ENCODE measurements around the gene KIF18B.

The KIF18B gene

DNA sequence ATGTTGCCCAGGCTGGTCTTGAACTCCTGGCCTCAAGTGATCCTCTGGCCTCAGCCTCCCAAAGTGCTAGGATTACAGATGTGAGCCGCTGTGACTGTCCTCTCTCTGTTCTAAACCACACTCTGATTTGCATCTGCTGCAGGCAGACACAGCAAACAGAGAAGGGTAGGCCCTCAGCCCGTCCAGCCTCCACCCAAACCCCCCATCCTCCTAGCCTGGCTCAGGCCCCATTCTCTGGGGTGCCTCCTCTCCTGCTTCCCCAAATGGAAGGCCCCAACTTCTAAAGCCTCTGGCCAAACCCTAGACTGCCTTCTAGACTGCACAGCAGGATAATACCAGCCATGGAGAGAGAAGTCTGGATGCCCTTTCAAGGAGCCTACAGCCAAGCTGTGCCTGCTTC lies 28.2 kb downstream of the KIF18B start:
- DNase-seq (ENCODE audit: low read depth) = no peak

DNA sequence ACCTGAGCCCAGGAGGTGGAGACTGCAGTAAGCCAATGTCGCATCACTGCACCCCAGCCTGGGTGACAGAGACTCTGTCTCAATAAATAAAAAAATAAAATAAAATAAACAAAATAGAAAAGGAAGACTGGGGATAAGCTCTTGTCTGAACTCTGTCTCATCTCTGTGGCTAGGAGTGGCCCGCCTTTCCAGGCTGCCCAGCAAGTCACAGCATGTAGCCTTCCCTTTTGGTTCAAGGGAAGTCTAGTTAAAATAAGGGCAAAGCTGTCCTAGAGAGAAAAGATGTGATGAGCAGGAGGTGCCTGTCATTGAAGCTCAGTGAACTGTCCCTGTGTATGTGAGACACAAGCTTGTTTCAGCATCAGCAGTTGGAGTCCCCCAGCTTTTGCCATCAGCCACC lies 29.6 kb downstream of the KIF18B start:
- no peak for DNase-seq (ENCODE audit: low read depth)

DNA sequence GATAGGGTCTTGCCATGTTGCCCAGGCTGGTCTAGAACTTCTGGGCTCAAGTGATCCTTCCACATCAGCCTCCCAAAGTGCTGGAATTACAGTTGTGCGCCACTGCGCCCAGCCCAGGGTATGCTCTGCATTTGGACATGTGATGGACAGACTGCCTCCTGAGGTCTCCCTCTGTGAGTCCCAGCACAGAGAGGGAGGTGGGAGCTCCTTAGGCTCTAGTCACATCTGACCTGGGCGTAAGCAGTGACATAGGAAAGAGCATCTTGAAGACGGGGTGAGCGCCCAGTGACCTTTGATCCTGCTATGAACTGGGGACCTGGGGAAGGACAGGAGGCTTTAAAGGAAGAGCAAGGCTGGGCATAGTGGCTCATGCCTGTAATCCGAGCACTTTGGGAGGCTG lies 30.1 kb downstream of the KIF18B start:
- no peak for DNase-seq (ENCODE audit: low read depth)

DNA sequence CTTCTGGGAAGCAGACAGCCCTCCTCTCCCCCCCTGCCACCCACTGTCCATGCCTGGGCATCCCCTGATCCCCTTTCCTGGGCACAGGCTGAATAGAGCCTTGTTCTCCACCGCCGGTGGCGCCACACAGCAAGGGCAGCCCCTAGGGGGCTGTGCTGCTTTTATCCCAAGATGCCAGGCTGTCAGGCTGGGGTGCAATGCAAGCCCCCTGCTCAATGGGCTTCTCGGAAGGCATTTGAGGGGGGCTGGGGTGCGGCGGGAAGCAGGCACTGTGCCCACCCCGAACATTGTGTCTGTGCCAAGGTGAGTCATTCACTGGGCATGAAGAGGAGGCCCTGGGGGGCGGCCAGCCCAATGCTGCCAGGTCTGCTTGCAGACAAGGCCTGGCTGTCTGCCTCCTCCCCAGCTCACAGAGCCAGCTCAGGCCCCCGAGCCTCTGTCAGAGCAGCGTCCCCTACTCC lies 30.8 kb downstream of the KIF18B start:
- DNase-seq (ENCODE audit: low read depth) = no peak

DNA sequence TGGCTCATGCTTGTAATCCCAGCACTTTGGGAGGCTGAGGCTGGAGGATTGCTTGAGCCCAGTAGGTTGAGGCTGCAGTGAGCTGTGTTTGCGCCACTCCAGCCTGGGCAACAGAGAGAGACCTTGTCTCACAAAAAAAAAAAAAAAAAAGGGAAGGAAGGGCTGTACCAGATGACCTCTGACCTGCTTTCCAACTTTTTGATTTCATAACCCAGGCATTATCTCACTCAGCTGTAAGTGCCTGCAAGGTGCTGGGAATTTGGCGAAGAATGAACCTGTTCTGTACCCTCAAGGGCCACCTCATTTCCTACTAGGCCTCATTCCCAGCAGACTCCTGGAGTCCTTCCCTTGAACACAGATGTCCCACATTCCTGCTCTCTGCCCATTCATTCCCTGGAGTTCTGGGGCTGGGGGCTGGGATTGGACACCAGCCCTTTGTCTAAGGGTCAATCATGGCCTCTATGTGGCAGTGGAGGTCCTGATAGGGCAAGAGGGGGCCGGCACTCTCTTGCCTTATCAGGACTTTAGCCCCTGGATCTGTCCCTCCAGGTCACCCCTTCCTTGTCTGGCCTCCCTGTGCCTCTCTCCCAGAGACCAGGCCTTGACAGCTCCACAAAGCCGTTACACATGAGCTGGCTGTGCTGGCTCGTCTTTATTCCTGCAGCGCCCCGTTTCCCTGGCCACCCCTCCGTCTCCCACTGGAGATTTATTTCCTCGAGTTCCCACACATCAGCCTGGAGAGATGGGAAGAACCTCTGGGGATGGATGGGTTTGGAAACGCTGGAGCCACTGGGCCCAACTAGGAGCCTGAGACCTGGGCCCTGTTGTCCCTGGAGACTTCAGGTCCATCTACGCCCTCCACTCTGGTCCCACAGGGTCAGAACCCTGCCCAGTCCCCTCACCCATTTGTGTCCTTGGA lies 31.5 kb downstream of the KIF18B start:
- no peak for DNase-seq (ENCODE audit: low read depth)

DNA sequence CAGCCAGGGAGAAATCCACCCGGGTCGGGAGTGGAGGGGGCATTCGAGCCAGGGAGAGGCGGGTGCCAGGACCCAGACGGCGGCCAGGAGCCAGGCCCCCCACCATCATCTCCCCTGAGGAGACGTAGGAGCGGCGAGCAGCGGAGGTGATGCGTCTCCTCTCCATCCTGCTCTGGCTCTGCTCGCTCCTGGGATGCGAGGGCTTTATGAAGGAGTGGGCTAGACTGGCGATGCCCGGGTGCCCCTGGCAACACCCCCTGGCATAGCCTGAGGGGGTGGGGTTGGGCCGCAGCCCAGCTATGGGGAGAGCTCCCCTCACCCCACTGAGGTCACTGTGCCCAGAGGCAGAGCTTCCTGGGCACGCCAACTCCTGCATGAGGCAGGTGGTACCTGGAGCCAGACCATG lies 32.2 kb downstream of the KIF18B start, which contains the start of gene GFAP:
Gene GFAP, minus strand, starts transcription at position 180 of the 406 bp plus-strand sequence. Its CDS starts 14 bp downstream, at position 166.
- DNase-seq (ENCODE audit: low read depth) = no peak

DNA sequence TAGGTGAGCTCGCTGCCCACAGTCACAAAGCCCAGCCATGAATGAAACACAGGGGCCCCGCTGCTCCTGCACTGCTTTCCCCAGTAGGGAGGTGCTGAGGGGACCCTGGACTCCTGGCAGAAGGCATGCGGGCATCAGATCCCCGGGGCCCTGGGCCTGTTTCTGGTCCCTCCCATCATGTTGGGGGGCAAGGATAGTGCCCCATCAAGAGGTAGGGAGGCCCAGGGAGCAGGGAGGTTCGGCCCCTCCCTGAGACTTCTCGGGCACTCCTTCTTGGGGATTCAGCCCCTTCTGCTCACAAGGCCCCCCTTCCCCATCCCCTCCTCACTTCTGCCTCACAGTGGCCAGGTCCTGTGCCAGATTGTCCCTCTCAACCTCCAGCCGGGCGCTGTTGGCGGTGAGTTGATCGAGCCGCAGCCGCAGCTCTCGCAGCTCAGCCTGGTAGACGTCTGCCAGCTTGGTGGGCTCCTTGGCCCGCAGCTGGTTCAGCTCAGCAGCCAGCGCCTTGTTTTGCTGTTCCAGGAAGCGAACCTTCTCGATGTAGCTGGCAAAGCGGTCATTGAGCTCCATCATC lies 32.8 kb downstream of the KIF18B start:
- no peak for DNase-seq (ENCODE audit: low read depth)

DNA sequence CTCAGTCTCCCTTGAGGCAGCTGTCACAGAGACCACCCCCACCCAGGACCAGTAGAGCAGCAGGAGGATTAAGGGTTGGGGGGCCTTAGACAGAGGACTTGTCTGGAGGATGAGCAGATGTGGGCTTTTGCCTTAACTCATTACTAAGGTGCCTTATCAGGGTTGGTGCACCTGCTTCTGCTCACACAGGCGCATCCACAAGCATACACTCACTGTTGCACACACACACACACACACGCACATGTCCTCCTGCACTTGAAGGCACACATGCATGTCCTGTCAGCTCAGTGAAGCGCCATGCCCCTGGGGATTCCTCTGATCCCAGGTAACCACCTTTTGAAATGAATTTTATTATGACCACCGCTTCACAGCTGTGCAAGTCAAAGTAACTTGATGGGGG lies 33.4 kb downstream of the KIF18B start:
- no peak for DNase-seq (ENCODE audit: low read depth)

DNA sequence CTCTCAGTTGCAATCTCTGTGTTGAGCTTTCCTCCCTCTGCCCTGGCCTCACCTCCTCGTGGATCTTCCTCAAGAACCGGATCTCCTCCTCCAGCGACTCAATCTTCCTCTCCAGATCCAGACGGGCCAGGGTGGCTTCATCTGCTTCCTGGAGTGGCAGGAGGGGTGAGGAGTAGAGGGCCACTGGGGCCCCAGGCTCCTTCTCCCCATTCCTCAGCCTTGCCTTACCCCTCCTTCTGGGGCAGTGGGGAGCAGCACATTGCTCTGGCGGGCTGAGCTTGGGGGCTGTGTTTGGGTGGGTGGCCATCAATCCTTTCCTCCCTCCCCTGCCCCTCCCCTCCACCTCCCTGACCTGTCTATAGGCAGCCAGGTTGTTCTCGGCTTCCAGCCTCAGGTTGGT lies 33.9 kb downstream of the KIF18B start:
- DNase-seq (ENCODE audit: low read depth) = no peak

DNA sequence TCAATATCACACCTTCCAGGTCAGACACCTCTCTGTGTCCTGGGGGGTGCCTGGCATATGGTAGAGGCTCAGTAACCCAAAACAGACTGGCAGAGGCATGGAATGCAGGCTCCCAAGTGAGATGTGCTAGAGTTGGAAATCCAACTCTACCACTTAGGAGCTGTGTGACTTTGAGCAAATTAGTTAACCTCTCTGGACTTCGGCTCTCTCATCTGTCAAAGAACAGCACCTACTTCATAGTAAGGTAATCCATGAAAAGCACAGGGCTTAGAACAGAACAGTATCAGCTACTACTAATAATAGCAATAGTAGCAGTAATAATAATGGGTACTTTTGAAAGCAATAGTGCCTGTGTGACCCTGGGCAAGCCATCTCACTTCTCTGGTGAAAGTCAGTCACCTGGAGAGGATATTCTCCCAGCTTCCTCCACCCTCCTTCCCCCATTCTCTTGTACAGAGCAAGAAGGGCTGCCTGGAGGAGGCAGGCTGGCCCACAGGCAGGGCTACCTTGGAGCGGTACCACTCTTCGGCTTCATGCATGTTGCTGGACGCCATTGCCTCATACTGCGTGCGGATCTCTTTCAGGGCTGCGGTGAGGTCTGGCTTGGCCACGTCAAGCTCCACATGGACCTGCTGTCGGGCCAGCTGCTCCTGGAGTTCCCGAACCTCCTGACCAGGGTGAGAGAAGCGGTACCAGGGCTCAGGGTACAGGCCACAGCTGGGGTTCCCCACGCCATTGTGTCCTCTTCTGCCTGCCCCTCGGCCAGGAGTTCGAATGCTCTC lies 34.6 kb downstream of the KIF18B start:
- DNase-seq (ENCODE audit: low read depth) = no peak

DNA sequence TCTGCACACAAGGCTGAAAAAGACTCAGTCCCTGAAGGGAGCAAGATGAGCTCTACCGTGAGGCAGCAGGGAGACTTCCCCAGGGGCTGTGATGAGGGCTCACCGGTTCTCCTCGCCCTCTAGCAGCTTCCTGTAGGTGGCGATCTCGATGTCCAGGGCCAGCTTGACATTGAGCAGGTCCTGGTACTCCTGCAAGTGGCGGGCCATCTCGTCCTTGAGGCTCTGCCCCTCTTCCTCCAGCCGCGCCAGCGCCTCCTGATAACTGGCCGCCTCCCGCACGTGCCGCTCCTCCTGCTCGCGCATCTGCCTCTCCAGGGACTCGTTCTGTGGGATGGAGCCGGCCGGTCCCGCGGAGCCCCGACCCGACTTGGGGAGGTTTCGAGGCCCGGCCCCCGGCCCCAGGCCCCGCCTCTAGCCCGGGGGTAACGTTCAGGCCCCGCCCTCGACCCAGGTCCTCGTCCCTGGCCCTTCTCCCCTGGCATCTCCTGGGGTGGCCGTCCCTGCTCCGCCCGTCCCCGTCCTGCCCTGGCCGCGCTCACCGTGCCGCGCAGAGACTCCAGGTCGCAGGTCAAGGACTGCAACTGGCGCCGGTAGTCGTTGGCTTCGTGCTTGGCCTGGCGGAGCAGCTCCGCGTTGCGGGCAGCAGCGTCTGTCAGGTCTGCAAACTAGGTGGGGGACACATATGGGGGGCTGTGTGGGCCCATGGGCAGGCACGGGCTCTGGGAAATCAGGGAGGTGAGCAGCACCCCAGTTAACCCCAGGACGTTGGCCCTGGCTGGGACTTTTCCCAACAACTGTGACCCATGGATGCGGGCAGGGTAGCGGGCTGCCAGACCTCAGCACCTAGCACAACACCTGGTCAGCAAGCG lies 36.2 kb downstream of the KIF18B start:
- peak; percentile 32 for DNase-seq (ENCODE audit: low read depth)

DNA sequence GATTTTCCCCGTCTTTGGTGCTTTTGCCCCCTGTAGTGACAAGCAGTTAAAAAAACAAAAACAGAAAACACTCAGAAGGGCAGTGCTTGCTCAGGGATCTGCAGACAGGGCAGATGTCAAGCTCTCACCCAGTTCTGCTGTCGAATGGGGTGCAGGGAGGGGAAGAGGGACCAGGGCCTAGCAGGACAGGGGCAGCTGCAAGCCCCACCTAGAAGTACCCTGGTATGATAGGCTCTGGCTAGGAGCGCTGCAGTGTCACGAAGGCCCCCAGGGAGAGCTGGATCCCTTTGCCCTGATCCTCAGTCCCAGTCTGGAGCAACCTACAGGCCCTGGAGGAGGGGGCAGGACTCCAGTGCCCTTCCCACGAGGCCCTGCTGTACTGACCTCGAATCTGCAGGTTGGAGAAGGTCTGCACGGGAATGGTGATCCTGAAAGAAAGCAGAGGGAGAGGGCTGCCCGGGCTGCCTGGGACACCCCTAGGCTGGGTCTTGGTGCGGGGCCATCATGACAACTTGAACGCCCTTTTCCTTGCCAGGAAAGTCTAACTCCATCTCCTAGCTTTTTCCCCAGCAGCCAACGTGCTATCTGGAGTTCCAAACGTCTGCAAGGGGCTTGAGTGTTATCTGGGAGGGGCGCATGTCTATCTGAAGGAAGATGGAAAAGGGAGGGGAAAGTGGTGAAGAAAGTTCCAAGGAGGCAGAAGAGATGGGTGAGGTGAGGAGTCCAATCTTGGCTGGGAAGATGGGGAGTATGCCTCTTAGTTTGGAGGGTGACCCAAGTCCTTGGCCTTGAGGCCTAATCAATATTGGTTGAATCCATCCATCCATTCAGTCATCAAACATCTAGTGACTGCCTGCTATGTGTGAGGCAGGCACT lies 37.1 kb downstream of the KIF18B start:
- DNase-seq (ENCODE audit: low read depth) = no peak

DNA sequence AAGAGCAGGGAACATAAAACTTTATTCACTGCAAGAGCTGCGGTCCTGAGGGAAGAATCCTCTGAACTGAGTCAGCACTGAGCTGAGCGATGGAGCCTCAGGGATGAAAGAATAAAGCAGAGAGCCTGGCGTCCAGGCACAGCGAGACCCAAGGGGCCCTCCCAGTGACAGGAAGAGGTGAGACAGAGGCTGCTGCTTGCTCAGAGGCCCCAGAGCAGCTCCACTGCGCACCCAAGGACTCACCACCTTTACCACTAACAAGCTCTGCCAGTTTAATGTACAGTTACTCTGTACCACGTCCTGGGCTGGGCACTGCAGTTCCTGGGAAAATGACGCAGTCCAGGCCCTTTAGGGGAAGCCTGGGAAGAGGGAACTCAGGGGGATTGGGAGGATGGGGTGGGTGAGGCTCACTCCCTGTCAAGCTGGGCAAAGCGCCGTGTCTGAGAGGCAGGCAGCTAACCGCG lies 37.9 kb downstream of the KIF18B start:
- no peak for DNase-seq (ENCODE audit: low read depth)

DNA sequence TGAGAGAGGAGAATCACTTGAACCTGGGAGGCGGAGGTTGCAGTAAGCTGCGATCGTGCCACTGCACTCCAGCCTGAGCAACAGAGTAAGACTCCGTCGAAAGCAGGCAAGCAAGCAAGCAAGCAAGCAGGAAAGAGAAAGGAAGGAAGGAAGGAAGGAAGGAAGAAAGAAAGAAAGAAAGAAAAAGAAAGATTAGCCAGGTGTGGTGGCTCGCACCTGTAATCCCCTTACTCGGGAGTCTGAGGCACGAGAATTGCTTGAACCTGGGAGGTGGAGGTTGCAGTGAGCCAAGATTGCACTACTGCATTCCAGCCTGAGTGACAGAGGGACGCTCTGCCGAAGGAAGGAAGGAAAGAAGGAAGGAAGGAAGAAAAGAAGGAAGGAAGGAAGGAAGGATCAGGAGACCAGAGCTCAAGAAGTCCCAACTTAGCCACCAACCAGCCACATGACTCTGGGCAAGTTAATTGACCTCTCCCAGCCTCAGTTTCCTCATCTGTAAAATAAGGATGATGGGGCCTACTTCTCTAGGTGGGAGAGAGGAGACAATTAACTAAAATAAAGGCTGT lies 38.7 kb downstream of the KIF18B start:
- DNase-seq (ENCODE audit: low read depth) = no peak

DNA sequence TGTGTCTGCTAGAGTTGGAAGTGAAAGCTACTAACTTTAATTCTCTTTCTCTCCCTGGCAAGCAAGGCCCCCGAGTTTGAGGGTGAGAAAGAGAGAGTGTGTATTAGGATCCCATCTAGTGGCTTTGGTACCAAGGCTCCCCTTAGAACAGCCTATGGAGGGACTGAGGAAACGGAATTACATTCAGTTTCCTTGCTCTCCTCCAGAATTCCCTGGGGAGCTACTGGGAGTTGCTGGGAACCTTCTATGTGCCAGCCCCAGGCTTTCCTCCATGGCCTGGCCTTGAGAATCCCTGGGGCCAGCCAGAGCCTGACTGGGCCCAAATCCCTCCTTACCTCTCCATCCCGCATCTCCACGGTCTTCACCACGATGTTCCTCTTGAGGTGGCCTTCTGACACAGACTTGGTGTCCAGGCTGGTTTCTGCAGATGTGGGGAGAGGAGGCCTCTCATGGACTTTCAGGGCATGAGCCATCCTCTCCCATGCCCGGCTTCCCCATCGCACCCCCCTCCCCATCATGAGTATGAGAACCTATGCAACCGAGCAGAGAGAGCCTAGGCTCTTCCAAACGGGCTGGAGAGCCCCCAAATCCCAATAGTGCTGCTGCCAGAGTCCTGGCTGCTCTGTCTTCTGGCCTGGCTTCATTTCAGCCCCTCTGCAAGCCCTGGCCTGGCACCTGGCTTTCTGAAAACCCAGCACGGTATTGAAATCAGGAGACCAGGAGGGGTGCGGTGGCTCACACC lies 39.7 kb downstream of the KIF18B start:
- no peak for DNase-seq (ENCODE audit: low read depth)

DNA sequence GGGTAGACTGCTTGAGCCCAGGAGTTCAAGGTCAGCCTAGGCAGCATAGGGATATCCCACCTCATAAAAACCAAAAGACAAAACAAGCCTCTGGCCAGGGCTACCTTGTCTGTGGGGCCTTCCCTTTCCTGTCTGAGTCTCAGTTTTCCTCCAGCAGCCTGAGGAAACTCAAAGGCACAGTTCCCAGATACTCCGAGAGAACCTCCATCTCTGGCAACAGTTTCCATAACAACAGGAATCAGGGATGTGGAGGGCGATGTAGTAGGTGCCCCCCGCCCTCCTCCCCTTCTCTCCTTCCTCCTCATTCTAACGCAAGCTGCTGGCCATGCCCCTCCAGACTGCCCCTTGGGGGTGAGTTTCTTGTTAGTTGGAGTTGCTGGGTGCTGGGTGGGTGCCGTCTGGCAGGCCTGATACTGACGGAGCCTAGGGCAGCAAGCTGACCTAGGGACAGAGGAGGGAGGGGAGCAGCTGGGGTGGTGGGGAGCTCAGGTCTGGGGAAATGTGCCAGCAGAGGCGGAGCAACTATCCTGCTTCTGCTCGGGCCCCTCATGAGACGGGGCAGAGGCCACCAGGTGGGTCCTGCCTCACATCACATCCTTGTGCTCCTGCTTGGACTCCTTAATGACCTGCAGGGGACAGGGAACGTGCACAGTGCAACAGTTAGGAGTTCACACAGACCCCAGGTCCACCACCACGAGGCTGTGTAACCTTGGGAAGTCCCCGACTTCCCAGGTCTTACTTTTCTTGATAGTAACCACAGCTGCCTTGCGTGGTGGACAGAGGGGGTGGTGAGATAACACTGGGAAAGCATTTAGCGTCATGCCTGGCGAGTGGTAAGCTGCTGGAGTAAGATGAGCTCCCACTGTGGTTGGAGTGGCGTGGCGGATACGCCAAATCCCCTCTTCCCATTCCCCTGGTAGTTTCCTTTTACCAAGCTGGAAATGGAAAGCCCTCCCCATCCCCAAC lies 40.5 kb downstream of the KIF18B start:
- no peak for DNase-seq (ENCODE audit: low read depth)

DNA sequence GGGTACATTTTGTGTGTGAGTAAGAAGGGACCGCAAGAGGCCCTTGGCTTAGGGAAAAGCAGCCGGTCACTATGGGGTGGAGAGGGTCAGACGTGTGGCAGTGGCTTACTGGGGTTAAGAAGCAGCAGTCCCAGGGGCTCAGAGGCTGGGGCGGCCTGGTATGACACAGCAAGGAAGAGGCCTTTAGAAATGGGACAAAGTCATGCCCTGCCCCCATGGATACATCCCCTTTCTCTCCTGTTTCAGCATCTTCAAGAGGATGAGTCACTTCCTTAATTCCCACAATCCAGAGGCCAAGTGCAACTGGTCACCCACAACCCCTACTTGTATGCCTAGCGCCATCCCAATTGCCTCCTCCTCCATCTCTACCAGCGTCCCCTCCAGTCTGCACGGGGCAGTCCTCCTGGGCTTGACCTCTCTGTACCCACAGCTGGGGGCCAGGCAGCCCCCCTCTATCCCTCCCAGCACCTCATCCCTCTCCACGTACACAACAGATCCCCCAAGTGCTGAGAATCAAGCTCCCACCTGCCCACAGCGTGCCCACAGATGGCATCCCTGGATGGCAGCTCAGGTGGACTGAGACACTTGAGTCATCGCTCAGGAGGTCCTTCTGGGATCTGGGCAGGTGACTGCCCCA lies 41.4 kb downstream of the KIF18B start:
- no peak for DNase-seq (ENCODE audit: low read depth)
